WTC11 (cell line): ENCODE measurements around the gene CBFB. TPM values are rescaled to one million over a fixed set of nuclear protein-coding genes. Genes with fewer than 3 reads are reported as not detected.

ENCODE experiments used
- ATAC-seq: fragments of 200-7000 bp; cut with Tn5 transposase; 2 replicates; pipeline ENCODE4 v1.10.0; 2021; ENCODE audit warnings: mild to moderate bottlenecking, moderate library complexity
- CTCF ChIA-PET: fragments of 300-600 bp; sonication (Branson Sonifier 250); formaldehyde crosslinking; loops from one replicate; lab custom pipeline; 2021; ENCODE audit warnings: antibody characterized with exemption; lab: Charles Lee
- POLR2A ChIA-PET: fragments of 350-600 bp; sonication (Branson Sonifier 250); formaldehyde crosslinking; loops from one replicate; lab custom pipeline; 2021; ENCODE audit warnings: antibody characterized with exemption; lab: Charles Lee
- DNase-seq: peaks from one replicate; pipeline ENCODE4 v3.0.0; 2021; ENCODE audit warnings: low spot score
- H3K27ac Mint-ChIP-seq: 2 replicates; pipeline ENCODE4 v1.8.0; 2021; ENCODE audit warnings: mixed read lengths
- H3K27me3 Mint-ChIP-seq: 2 replicates; pipeline ENCODE4 v1.8.0; 2021; ENCODE audit warnings: low read depth, mild to moderate bottlenecking, moderate library complexity, mixed read lengths
- H3K36me3 Mint-ChIP-seq: 2 replicates; pipeline ENCODE4 v1.8.0; 2021; ENCODE audit warnings: mixed read lengths
- H3K4me1 Mint-ChIP-seq: 2 replicates; pipeline ENCODE4 v1.8.0; 2022; ENCODE audit warnings: mixed read lengths
- H3K4me3 Mint-ChIP-seq: 2 replicates; pipeline ENCODE4 v1.8.0; 2021; ENCODE audit warnings: mild to moderate bottlenecking, moderate library complexity, mixed read lengths
- H3K9me3 Mint-ChIP-seq: 2 replicates; pipeline ENCODE4 v1.8.0; 2021; ENCODE audit warnings: mixed read lengths
- AR ChIP-seq: fragments of 250-450 bp; sonication (Bioruptor Pico); IDR thresholded peaks from 2 replicates; pipeline ENCODE4 v1.9.0; 2021; ENCODE audit warnings: mild to moderate bottlenecking
- ARID4B ChIP-seq: sonication (generic); formaldehyde crosslinking; IDR thresholded peaks from 2 replicates; pipeline ENCODE4 v1.8.0; 2023; ENCODE audit warnings: missing genetic modification reagents, mild to moderate bottlenecking, borderline replicate concordance
- ATF2 ChIP-seq: sonication (generic); formaldehyde crosslinking; IDR thresholded peaks from 2 replicates; pipeline ENCODE4 v1.8.1; 2022; ENCODE audit warnings: low read depth, missing genetic modification reagents, borderline replicate concordance
- ETV6 ChIP-seq: sonication (generic); formaldehyde crosslinking; IDR thresholded peaks from 2 replicates; pipeline ENCODE4 v1.8.1; 2022; ENCODE audit warnings: mild to moderate bottlenecking, missing genetic modification reagents
- FOXP1 ChIP-seq: sonication (generic); formaldehyde crosslinking; IDR thresholded peaks from 2 replicates; pipeline ENCODE4 v1.8.0; 2022; ENCODE audit warnings: missing genetic modification reagents, mild to moderate bottlenecking, moderate library complexity, borderline replicate concordance
- GABPB1 ChIP-seq: sonication (generic); formaldehyde crosslinking; IDR thresholded peaks from 2 replicates; pipeline ENCODE4 v1.8.1; 2023; ENCODE audit warnings: mild to moderate bottlenecking, missing genetic modification reagents
- GRHL2 ChIP-seq: fragments of 250-450 bp; sonication (Bioruptor Pico); IDR thresholded peaks from 2 replicates; pipeline ENCODE4 v1.8.0; 2022; ENCODE audit warnings: mild to moderate bottlenecking, moderate library complexity; ENCODE audit not compliant: insufficient replicate concordance, severe bottlenecking
- HMGXB4 ChIP-seq: sonication (generic); formaldehyde crosslinking; IDR thresholded peaks from 2 replicates; pipeline ENCODE4 v1.8.1; 2023; ENCODE audit warnings: mild to moderate bottlenecking, moderate library complexity, missing genetic modification reagents
- MXD4 ChIP-seq: fragments of 250-450 bp; sonication (Bioruptor Pico); IDR thresholded peaks from 2 replicates; pipeline ENCODE4 v1.8.0; 2021; ENCODE audit warnings: mild to moderate bottlenecking, moderate library complexity, borderline replicate concordance
- MYBL2 ChIP-seq: sonication (generic); formaldehyde crosslinking; IDR thresholded peaks from 2 replicates; pipeline ENCODE4 v1.8.1; 2023; ENCODE audit warnings: mild to moderate bottlenecking, moderate library complexity, missing genetic modification reagents
- OVOL2 ChIP-seq: fragments of 250-450 bp; sonication (Bioruptor Pico); IDR thresholded peaks from 2 replicates; pipeline ENCODE4 v1.9.0; 2021; ENCODE audit warnings: mild to moderate bottlenecking, borderline replicate concordance
- RELA ChIP-seq: sonication (generic); formaldehyde crosslinking; IDR thresholded peaks from 2 replicates; pipeline ENCODE4 v1.8.1; 2022; ENCODE audit warnings: missing genetic modification reagents, mild to moderate bottlenecking, borderline replicate concordance
- RORB ChIP-seq: fragments of 250-450 bp; sonication (Bioruptor Pico); IDR thresholded peaks from 2 replicates; pipeline ENCODE4 v1.9.0; 2021; ENCODE audit warnings: mild to moderate bottlenecking
- SMAD3 ChIP-seq: sonication (generic); formaldehyde crosslinking; IDR thresholded peaks from 2 replicates; pipeline ENCODE4 v1.8.0; 2022; ENCODE audit warnings: missing genetic modification reagents, mild to moderate bottlenecking, borderline replicate concordance
- SOX15 ChIP-seq: fragments of 250-450 bp; sonication (Bioruptor Pico); IDR thresholded peaks from 2 replicates; pipeline ENCODE4 v1.9.0; 2021; ENCODE audit warnings: mild to moderate bottlenecking
- SP1 ChIP-seq: sonication (generic); formaldehyde crosslinking; conservative IDR thresholded peaks from 2 replicates; pipeline ENCODE4 v1.8.1; 2022; ENCODE audit warnings: missing genetic modification reagents
- STAT6 ChIP-seq: sonication (generic); formaldehyde crosslinking; conservative IDR thresholded peaks from 2 replicates; pipeline ENCODE4 v1.8.1; 2023; ENCODE audit warnings: mild to moderate bottlenecking, low read depth, missing genetic modification reagents, moderate library complexity
- TEAD4 ChIP-seq: sonication (generic); formaldehyde crosslinking; IDR thresholded peaks from 2 replicates; pipeline ENCODE4 v1.8.0; 2022; ENCODE audit warnings: mild to moderate bottlenecking, missing genetic modification reagents
- TP53 ChIP-seq: sonication (generic); formaldehyde crosslinking; IDR thresholded peaks from 2 replicates; pipeline ENCODE4 v1.8.1; 2023; ENCODE audit warnings: mild to moderate bottlenecking, missing genetic modification reagents
- ZNF232 ChIP-seq: sonication (generic); formaldehyde crosslinking; IDR thresholded peaks from 2 replicates; pipeline ENCODE4 v1.8.0; 2022; ENCODE audit warnings: mild to moderate bottlenecking, missing genetic modification reagents
- total RNA-seq: library from RNA; stranded (reverse); gene quantifications from 3 replicates; pipeline ENCODE4 v1.2.3, GENCODE V29; 2021

The CBFB gene
- total RNA-seq, 1 experiment from 2014 or later: 36.9 TPM

GRCh38 chr16:67112591-67113399 lies 83.8 kb downstream of the CBFB start (continued):
- TF ChIP-seq GABPB1 (CRISPR knock-in tag): no peak
- TF ChIP-seq ATF2: no peak
- TF ChIP-seq GRHL2 (CRISPR knock-in tag): no peak
- TF ChIP-seq ZNF232 (CRISPR knock-in tag): no peak

GRCh38 chr16:67114793-67115192 lies 85.8 kb downstream of the CBFB start:
- Mint-ChIP-seq H3K9me3 (no peaks in the 10 kb centered on the region), H3K4me1 (peaks cover 18% of the 10 kb centered on the region), H3K27ac (peak overlapping the region; percentile 15; the same call in 1 of the 2 replicates), H3K36me3 (no peaks in the 10 kb centered on the region), H3K27me3 (no peaks in the 10 kb centered on the region), H3K4me3 (no peak overlapping the region)
- no peak for DNase-seq
- CTCF ChIA-PET: interaction anchor here (2.5 to 4.0 kb wide), 2 partner anchors 11 to 97 kb away, joined by 9 to 28 read pairs; no protein-coding TSS in a partner anchor
- TF ChIP-seq FOXP1 (CRISPR knock-in tag) (no peak), RELA (CRISPR knock-in tag) (no peak), AR (CRISPR knock-in tag) (no peak), MXD4 (CRISPR knock-in tag) (no peak), HMGXB4 (CRISPR knock-in tag) (no peak), ATF2 (no peak), RORB (no peak), SOX15 (CRISPR knock-in tag) (no peak), ETV6 (CRISPR knock-in tag) (no peak), SP1 (CRISPR knock-in tag) (no peak), OVOL2 (no peak), SMAD3 (CRISPR knock-in tag) (no peak), TP53 (CRISPR knock-in tag) (no peak), TEAD4 (CRISPR knock-in tag) (no peak), ARID4B (CRISPR knock-in tag) (no peak), STAT6 (CRISPR knock-in tag) (no peak), MYBL2 (no peak)
- ATAC-seq: no peak
- POLR2A ChIA-PET: no interaction called here
